Mononuclear cell (primary cell): ENCODE data around the gene ZNF254. TPM values are rescaled to one million over a fixed set of nuclear protein-coding genes. Genes with fewer than 3 reads are reported as not detected.

Source experiments
- H3K27me3 ChIP-seq: 2 replicates; pipeline ENCODE4 v1.6.0; 2011; ENCODE audit warnings: low read length, control low read depth; ENCODE audit not compliant: insufficient read depth
- H3K4me1 ChIP-seq: 2 replicates; pipeline ENCODE4 v1.5.1; 2011; ENCODE audit warnings: mild to moderate bottlenecking, low read length, control low read depth; ENCODE audit not compliant: insufficient read depth
- H3K4me3 ChIP-seq: 2 replicates; pipeline ENCODE4 v1.5.1; 2011; ENCODE audit warnings: mild to moderate bottlenecking, low read length, moderate library complexity
- H3K9me3 ChIP-seq: 2 replicates; pipeline ENCODE4 v1.5.1; 2011; ENCODE audit warnings: low read depth, mild to moderate bottlenecking, control low read depth, low read length
- total RNA-seq: library from RNA; depleted of rRNA; stranded (reverse); fragments of >200 nt; gene quantifications from one replicate; pipeline ENCODE4 v1.2.3, GENCODE V29; 2012

ZNF254 gene
- total RNA-seq, 1 donor, result 20.3 TPM

DNA sequence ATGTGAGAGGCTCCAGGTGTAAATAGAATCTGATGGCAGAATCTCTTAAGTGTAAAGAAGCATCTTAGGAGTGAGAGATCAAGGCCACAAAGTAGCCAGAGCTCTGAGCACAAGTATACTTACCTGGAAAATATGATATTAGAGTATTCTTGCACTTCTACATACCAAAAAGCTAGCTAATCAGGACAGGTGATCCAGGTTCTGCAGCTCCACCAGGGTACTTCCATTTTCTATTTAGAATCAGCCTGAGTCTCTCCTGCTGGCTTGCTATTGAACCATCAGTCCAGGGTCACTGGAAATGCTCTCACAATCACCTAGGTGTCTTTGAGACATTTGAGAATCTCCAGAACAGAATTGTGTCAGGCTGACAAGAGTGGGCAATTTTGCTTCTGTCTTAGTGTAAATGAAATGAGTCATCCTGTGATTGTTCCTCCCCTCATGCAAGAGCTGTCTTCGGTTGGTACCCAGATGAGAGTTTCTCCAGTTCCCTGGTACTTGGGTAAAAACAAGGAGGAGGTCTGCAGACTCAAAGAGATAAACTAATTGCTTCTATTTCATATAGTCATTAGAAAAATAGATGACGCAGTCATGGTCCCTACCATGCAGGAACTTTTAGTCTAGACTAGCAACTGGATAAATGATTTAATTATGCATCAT is 14.6 kb downstream of the ZNF254 start:
- Histone ChIP-seq H3K4me1 (no peaks in the 10 kb centered on the region), H3K27me3 (no peaks in the 10 kb centered on the region), H3K9me3 (no peaks in the 10 kb centered on the region), H3K4me3 (no peak overlapping the region)

- Histone ChIP-seq H3K4me3 (no peak overlapping the region), H3K4me1 (no peaks in the 10 kb centered on the region), H3K27me3 (no peaks in the 10 kb centered on the region), H3K9me3 (peaks cover 100% of the 10 kb centered on the region)
These were observed 40.6 kb downstream of the ZNF254 start for GRCh38 chr19:24127601-24128000.

- Histone ChIP-seq H3K27me3 (no peaks in the 10 kb centered on the region), H3K4me1 (no peaks in the 10 kb centered on the region), H3K9me3 (peaks cover 68% of the 10 kb centered on the region), H3K4me3 (no peak overlapping the region)
These were observed 53.1 kb downstream of the ZNF254 start for GRCh38 chr19:24140099-24140498.

GRCh38 chr19:24140591-24140990 is 53.6 kb downstream of the ZNF254 start:
- H3K27me3 ChIP-seq, result no peaks in the 10 kb centered on the region
- H3K9me3 ChIP-seq, result peaks cover 68% of the 10 kb centered on the region
- H3K4me3 ChIP-seq, result no peak overlapping the region
- no peaks in the 10 kb centered on the region for H3K4me1 ChIP-seq

DNA sequence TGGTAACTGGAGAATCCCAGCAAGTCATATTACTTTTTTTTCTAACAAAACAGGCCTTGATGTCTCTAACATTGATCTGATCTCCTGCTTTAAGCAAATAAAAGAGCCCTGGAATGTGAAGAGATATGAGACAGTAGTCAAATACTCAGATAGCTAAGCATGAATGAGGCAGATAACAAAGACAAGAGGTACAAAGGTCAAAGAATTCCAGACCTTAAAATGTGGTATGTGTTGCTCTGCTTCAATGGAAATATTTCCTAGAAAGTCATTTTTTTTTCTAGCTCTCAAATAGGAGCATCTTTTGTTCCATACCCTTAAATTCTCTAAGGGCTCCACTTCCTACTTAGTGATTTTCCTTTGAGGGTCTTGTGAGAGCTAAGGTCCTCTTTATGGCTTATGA is 54.6 kb downstream of the ZNF254 start:
- Histone ChIP-seq H3K4me3 (no peak overlapping the region), H3K4me1 (no peaks in the 10 kb centered on the region), H3K9me3 (peaks cover 69% of the 10 kb centered on the region), H3K27me3 (no peaks in the 10 kb centered on the region)

DNA sequence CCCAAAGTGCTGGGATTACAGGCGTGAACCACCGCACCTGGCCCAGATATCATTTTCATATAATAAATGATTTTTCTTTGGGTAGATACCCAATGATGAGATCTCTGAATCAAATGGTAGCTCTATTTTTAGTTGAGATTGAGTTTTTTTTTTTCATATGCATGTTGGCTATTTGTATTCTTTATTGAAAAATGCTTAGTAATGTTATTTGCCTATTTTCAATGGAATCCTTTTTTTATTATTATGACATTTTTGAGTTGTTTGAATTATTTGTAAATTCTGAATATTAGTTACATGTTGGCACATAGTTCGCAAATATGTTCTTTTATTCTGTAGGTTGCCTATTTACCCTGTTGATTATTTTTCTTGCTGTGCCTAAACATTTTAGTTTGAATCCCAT is 55.8 kb downstream of the ZNF254 start:
- Histone ChIP-seq H3K9me3 (peaks cover 64% of the 10 kb centered on the region), H3K4me1 (no peaks in the 10 kb centered on the region), H3K4me3 (no peak overlapping the region), H3K27me3 (no peaks in the 10 kb centered on the region)

GRCh38 chr19:24159707-24160106 is 72.7 kb downstream of the ZNF254 start:
- Histone ChIP-seq H3K27me3 (no peaks in the 10 kb centered on the region), H3K4me1 (no peaks in the 10 kb centered on the region), H3K4me3 (no peak overlapping the region), H3K9me3 (peaks cover 34% of the 10 kb centered on the region)

- Histone ChIP-seq H3K9me3 (peaks cover 14% of the 10 kb centered on the region), H3K27me3 (no peaks in the 10 kb centered on the region), H3K4me1 (no peaks in the 10 kb centered on the region), H3K4me3 (no peak overlapping the region)
These were observed 79.1 kb downstream of the ZNF254 start for GRCh38 chr19:24166055-24166454.

- Histone ChIP-seq H3K9me3 (peaks cover 4% of the 10 kb centered on the region), H3K4me3 (no peak overlapping the region), H3K27me3 (no peaks in the 10 kb centered on the region), H3K4me1 (no peaks in the 10 kb centered on the region)
These were observed 86.9 kb downstream of the ZNF254 start for GRCh38 chr19:24173882-24174281.

DNA sequence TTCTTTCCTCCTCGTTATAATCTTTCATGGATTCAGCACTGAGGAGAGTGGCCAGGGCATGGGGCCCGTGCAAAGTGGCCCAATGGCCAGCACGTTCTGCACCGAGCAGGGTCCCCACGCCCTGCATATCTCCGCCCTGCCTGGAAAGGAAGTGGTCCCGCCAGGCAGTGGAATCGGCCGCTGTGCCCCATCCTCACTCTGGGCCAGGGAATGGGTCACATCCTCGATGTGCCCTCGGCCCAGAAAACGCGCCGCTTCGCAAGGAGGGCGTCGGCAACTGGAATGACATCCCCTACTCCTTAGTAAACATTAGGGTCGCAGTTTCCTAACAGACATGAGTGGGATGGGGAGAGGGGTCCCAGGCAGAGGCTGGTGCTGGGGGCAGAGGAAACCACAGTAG is 90.7 kb downstream of the ZNF254 start:
- H3K4me3 ChIP-seq, result no peak overlapping the region
- peaks cover 4% of the 10 kb centered on the region for H3K9me3 ChIP-seq
- no peaks in the 10 kb centered on the region for H3K4me1 ChIP-seq
- no peaks in the 10 kb centered on the region for H3K27me3 ChIP-seq

GRCh38 chr19:24178207-24178606 is 91.2 kb downstream of the ZNF254 start:
- H3K27me3 ChIP-seq, result no peaks in the 10 kb centered on the region
- H3K4me3 ChIP-seq, result no peak overlapping the region
- H3K4me1 ChIP-seq, result no peaks in the 10 kb centered on the region
- H3K9me3 ChIP-seq, result peaks cover 4% of the 10 kb centered on the region

Other genes with a start within 250 kb of the ZNF254 start
- gene ZNF726, start 172.3 kb upstream of the ZNF254 start, total RNA-seq, result 2.9 TPM